GM12878 (cell line): ENCODE results near the gene FRYL. TPM values are rescaled to one million over a fixed set of nuclear protein-coding genes. Genes with fewer than 3 reads are reported as not detected.

Experiments used
- ATAC-seq: fragments of 200-7000 bp; cut with Tn5 transposase; 3 replicates; pipeline ENCODE4 v1.9.1; 2020; ENCODE audit warnings: mild to moderate bottlenecking, moderate library complexity
- BruUV-seq: library from RNA; stranded (reverse); fragments of 400-500 nt; replicated peaks from 2 replicates; lab custom pipeline; 2021; lab: Mats Ljungman, UMichigan
- CTCF ChIA-PET: fragments of 300-600 bp; sonication (Branson Sonifier 250); formaldehyde crosslinking; extraction: SDS; loops from one replicate; lab custom pipeline; 2021; ENCODE audit warnings: inconsistent platforms; lab: Yijun Ruan, JAX
- POLR2A ChIA-PET: fragments of 350-600 bp; formaldehyde crosslinking; extraction: SDS; loops from one replicate; lab custom pipeline; 2021; ENCODE audit warnings: inconsistent platforms; lab: Charles Lee
- RAD21 ChIA-PET: fragments of 300-600 bp; sonication (Branson Sonifier 250); formaldehyde crosslinking; loops from one replicate; lab custom pipeline; 2023; ENCODE audit warnings: antibody characterized with exemption; ENCODE audit not compliant: unreplicated experiment; lab: Charles Lee
- SMC1A ChIA-PET: fragments of 300-600 bp; sonication (Branson Sonifier 250); formaldehyde crosslinking; loops from one replicate; lab custom pipeline; 2023; ENCODE audit not compliant: unreplicated experiment, uncharacterized antibody; lab: Charles Lee
- DNase-seq: peaks from one replicate; pipeline ENCODE4 v3.0.0-alpha.2; 2011; ENCODE audit warnings: low read depth, low spot score
- FAIRE-seq: peaks from 3 replicates; lab custom pipeline; 2011; peaks lifted over from hg19 to GRCh38; lab: Jason Lieb, UNC
- H2AFZ ChIP-seq: 2 replicates; pipeline ENCODE4 v1.6.0; 2011; ENCODE audit warnings: low read depth, low read length, control low read depth; ENCODE audit not compliant: control insufficient read depth
- H3K27ac ChIP-seq: 2 replicates; pipeline ENCODE4 v1.5.1; 2011; ENCODE audit warnings: control low read depth; ENCODE audit not compliant: control insufficient read depth, insufficient read depth
- H3K27me3 ChIP-seq, 2 experiments: replicated peaks in 1 of 2; 2 replicates each; pipeline versions ENCODE4 v1.6.0 to v1.6.1; 2011; ENCODE audit warnings: low read length in 1 of 2; ENCODE audit not compliant: control insufficient read depth in 2 of 2, insufficient read depth in 2 of 2
- H3K36me3 ChIP-seq, 2 experiments: 2 replicates each; pipeline ENCODE4 v1.5.1; 2011; ENCODE audit warnings: low read length in 1 of 2; ENCODE audit not compliant: control insufficient read depth in 2 of 2, insufficient read depth in 2 of 2
- H3K4me1 ChIP-seq: 2 replicates; pipeline ENCODE4 v1.6.1; 2011; ENCODE audit warnings: mild to moderate bottlenecking, low read length, moderate library complexity, mixed read lengths; ENCODE audit not compliant: control insufficient read depth, insufficient read depth
- H3K4me2 ChIP-seq: 2 replicates; pipeline ENCODE4 v1.6.0; 2011; ENCODE audit warnings: control low read depth; ENCODE audit not compliant: control insufficient read depth, insufficient read depth
- H3K4me3 ChIP-seq: fragments of 200-600 bp; sonication (generic); 2 replicates; pipeline ENCODE4 v1.5.1; 2016
- H3K79me2 ChIP-seq: 2 replicates; pipeline ENCODE4 v1.6.0; 2011; ENCODE audit warnings: low read length; ENCODE audit not compliant: control insufficient read depth, insufficient read depth
- H3K9ac ChIP-seq: 2 replicates; pipeline ENCODE4 v1.8.0; 2011; ENCODE audit warnings: low read length, control low read depth, mixed read lengths; ENCODE audit not compliant: control insufficient read depth, insufficient read depth
- H3K9me3 ChIP-seq: replicated peaks from 3 replicates; pipeline ENCODE4 v1.5.1; 2011; ENCODE audit warnings: mild to moderate bottlenecking, low read length; ENCODE audit not compliant: control insufficient read depth, insufficient read depth
- H4K20me1 ChIP-seq: 2 replicates; pipeline ENCODE4 v1.6.0; 2011; ENCODE audit not compliant: control insufficient read depth, insufficient read depth
- CEBPZ ChIP-seq: fragments of 150-350 bp; IDR thresholded peaks from 2 replicates; pipeline ENCODE4 v1.6.1; 2016; ENCODE audit warnings: low read depth, low read length
- FOXK2 ChIP-seq: fragments of 450-650 bp; IDR thresholded peaks from 2 replicates; pipeline ENCODE4 v1.6.1; 2017; ENCODE audit warnings: mild to moderate bottlenecking, moderate library complexity
- HDAC6 ChIP-seq: fragments of 200-600 bp; sonication (generic); IDR thresholded peaks from one replicate; pipeline ENCODE4 v1.8.0; 2017; ENCODE audit warnings: antibody characterized with exemption; ENCODE audit not compliant: unreplicated experiment
- HSF1 ChIP-seq: fragments of 150-350 bp; IDR thresholded peaks from 2 replicates; pipeline ENCODE4 v1.6.1; 2014; ENCODE audit warnings: mild to moderate bottlenecking, low read depth, low read length
- RCOR1 ChIP-seq: conservative IDR thresholded peaks from 2 replicates; pipeline ENCODE4 v1.6.1; 2012; ENCODE audit warnings: low read depth, low read length, improper control_type of control experiment
- SKIL ChIP-seq: fragments of 450-650 bp; IDR thresholded peaks from 2 replicates; pipeline ENCODE4 v1.6.1; 2017; ENCODE audit warnings: mild to moderate bottlenecking, low read depth, inconsistent platforms; ENCODE audit not compliant: poor library complexity, severe bottlenecking
- SMC3 ChIP-seq: IDR thresholded peaks from 2 replicates; pipeline ENCODE4 v1.6.1; 2011; ENCODE audit warnings: low read length, improper control_type of control experiment, borderline replicate concordance
- STAT3 ChIP-seq: IDR thresholded peaks from 2 replicates; pipeline ENCODE4 v1.6.1; 2011; ENCODE audit warnings: low read depth, low read length, improper control_type of control experiment
- WGBS: methylation state at CpG from one replicate; pipeline ENCODE4 v1.1.6; 2016; ENCODE audit warnings: low lambda C conversion rate; ENCODE audit not compliant: insufficient replicate concordance, insufficient coverage; ENCODE audit errors: missing lambda C conversion rate; 5-methylcytosine and 5-hydroxymethylcytosine counted together
- in situ Hi-C: fragments of 300-500 bp; cut with MboI; formaldehyde crosslinking; loops from 9 replicates; pipeline ENCODE4 v1.14.3; 2018; ENCODE audit warnings: mixed read lengths
- intact Hi-C: fragments of 100-400 bp; cut with micrococcal nuclease; formaldehyde crosslinking; loops from one replicate; pipeline ENCODE4 v1.14.2; 2022; ENCODE audit not compliant: unreplicated experiment
- polyA plus RNA-seq, 11 experiments: library from polyadenylated mRNA; depleted of rRNA in 4 of 11; unstranded in 6 of 11; stranded (reverse) in 5 of 11; fragments of >200 nt; fragmentation: Nextera tagmentation in 4 of 11; fragmentation: Illumina TruSeq in 1 of 11; extraction: Ambion mirVana in 4 of 11; extraction: Trizol in 1 of 11; gene quantifications; 1 replicate in 1 of 11; 2 replicates in 10 of 11; pipeline versions ENCODE4 v1.2.1 to v1.2.3, GENCODE V29; 2011 to 2016; ENCODE audit warnings: inconsistent platforms in 2 of 11, missing spikeins in 2 of 11, low read depth in 1 of 11
- total RNA-seq, 4 experiments: library from RNA; depleted of rRNA in 3 of 4; stranded (reverse); fragments of >200 nt in 3 of 4; fragmentation: Illumina TruSeq in 1 of 4; extraction: Trizol in 1 of 4; gene quantifications; 2 replicates each; pipeline versions ENCODE4 v1.2.1 to v1.2.3, GENCODE V29; 2013 to 2021

The FRYL gene
- total and polyA plus RNA-seq, 10 of the 15 experiments (the other 5 are each of a cell fraction or from before 2014, with no cell fraction given) = 10.3 to 50.6 (median 28.7) TPM

GRCh38 chr4:48694824-48695223 is 85.3 kb downstream of the FRYL start:
- Histone ChIP-seq H2AFZ (no peak overlapping the region), H3K27ac (no peak overlapping the region), H3K36me3 (no peaks in the 10 kb centered on the region), H3K27me3 (no peaks in the 10 kb centered on the region), H3K4me3 (no peak overlapping the region), H3K9me3 (no peaks in the 10 kb centered on the region; the same call in 2 of the 3 replicates), H3K9ac (no peak overlapping the region)
- CTCF ChIA-PET = interaction anchor here (1.4 kb wide), 1 partner anchor 116 kb away, joined by 3 read pairs; no protein-coding TSS in a partner anchor
- no peak for ATAC-seq
- in situ Hi-C loops = no loop called here
- 90% methylated on average over 2 of the region's 2 CpGs for WGBS
- intact Hi-C loops = loop anchor here (5.0 kb wide), 1 partner anchor 82 kb away; no protein-coding TSS in a partner anchor
- no peak for DNase-seq
- TF ChIP-seq SMC3 (no peak), RCOR1 (no peak), STAT3 (no peak), FOXK2 (no peak), HDAC6 (no peak), HSF1 (no peak), CEBPZ (no peak), SKIL (no peak)
- TF ChIP-seq, all 136 proteins: peak for 0
- POLR2A ChIA-PET = no interaction called here
- no TSS peak for BruUV-seq
- Histone ChIP-seq H3K79me2 (peaks cover 18% of the 10 kb centered on the region), H4K20me1 (no peaks in the 10 kb centered on the region), H3K4me1 (no peaks in the 10 kb centered on the region; the same call in 1 of the 2 replicates), H3K4me2 (no peak overlapping the region)
- SMC1A ChIA-PET = interaction anchor here (1.6 kb wide), 1 partner anchor 74 kb away, joined by 3 read pairs; no protein-coding TSS in a partner anchor
- RAD21 ChIA-PET = no interaction called here
- no peak for FAIRE-seq
